ENCODE results near the gene EPHA4. TPM values are rescaled to one million over a fixed set of nuclear protein-coding genes. Genes with fewer than 3 reads are reported as not detected.
"Not testable (repeated sequence)": the region's sequence is repeated elsewhere in the genome, so short reads cannot be mapped to it uniquely, and the experiment has no call there.

EPHA4 gene
- total RNA-seq, 1 donor from 2014 or later, result 24.0 TPM

GRCh38 chr2:221514305-221515040 is 57.6 kb downstream of the EPHA4 start:
- no peak overlapping the region for H3K9ac ChIP-seq (ENCODE audit: low read depth in 1 of 3, low read length in 3 of 3)
- H3K4me1 ChIP-seq (ENCODE audit: control insufficient read depth in 3 of 3, insufficient read depth in 3 of 3, low read length in 3 of 3), result peaks cover 7 to 15% (median 15%) of the 10 kb centered on the region in 3 donors
- H3K27me3 ChIP-seq (ENCODE audit: control insufficient read depth in 3 of 3, insufficient read depth in 3 of 3, low read length in 3 of 3), result no peaks in the 10 kb centered on the region
- no peak overlapping the region for H3K27ac ChIP-seq (ENCODE audit: low read depth, low read length)
- no peak overlapping the region for H3K4me3 ChIP-seq (ENCODE audit: low read length in 3 of 3)
- no peaks in the 10 kb centered on the region for H3K36me3 ChIP-seq (ENCODE audit: control insufficient read depth in 3 of 3, insufficient read depth in 3 of 3, low read length in 3 of 3)
- no peaks in the 10 kb centered on the region for H3K9me3 ChIP-seq (ENCODE audit: control insufficient read depth in 3 of 3, low read length in 3 of 3)

GRCh38 chr2:221513232-221513631 is 58.9 kb downstream of the EPHA4 start:
- Histone ChIP-seq H3K36me3 (ENCODE audit: control insufficient read depth in 3 of 3, insufficient read depth in 3 of 3, low read length in 3 of 3) (no peaks in the 10 kb centered on the region), H3K27me3 (ENCODE audit: control insufficient read depth in 3 of 3, insufficient read depth in 3 of 3, low read length in 3 of 3) (no peaks in the 10 kb centered on the region), H3K27ac (ENCODE audit: low read depth, low read length) (no peak overlapping the region), H3K4me3 (ENCODE audit: low read length in 3 of 3) (no peak overlapping the region), H3K9me3 (ENCODE audit: control insufficient read depth in 3 of 3, low read length in 3 of 3) (no peaks in the 10 kb centered on the region), H3K4me1 (ENCODE audit: control insufficient read depth in 3 of 3, insufficient read depth in 3 of 3, low read length in 3 of 3) (peaks cover 7 to 13% (median 12%) of the 10 kb centered on the region in 3 donors), H3K9ac (ENCODE audit: low read depth in 1 of 3, low read length in 3 of 3) (no peak overlapping the region)

- H3K4me1 ChIP-seq (ENCODE audit: control insufficient read depth in 3 of 3, insufficient read depth in 3 of 3, low read length in 3 of 3); H3K4me3 ChIP-seq (ENCODE audit: low read length in 3 of 3); H3K27me3 ChIP-seq (ENCODE audit: control insufficient read depth in 3 of 3, insufficient read depth in 3 of 3, low read length in 3 of 3); H3K9me3 ChIP-seq (ENCODE audit: control insufficient read depth in 3 of 3, low read length in 3 of 3); H3K9ac ChIP-seq (ENCODE audit: low read depth in 1 of 3, low read length in 3 of 3); H3K27ac ChIP-seq (ENCODE audit: low read depth, low read length); H3K36me3 ChIP-seq (ENCODE audit: control insufficient read depth in 3 of 3, insufficient read depth in 3 of 3, low read length in 3 of 3): not testable (repeated sequence)
Measured at GRCh38 chr2:221511325-221511724, 60.8 kb downstream of the EPHA4 start.

- H3K4me1 ChIP-seq (ENCODE audit: control insufficient read depth in 3 of 3, insufficient read depth in 3 of 3, low read length in 3 of 3), result peaks cover under 1 to 3% (median 2%) of the 10 kb centered on the region in 3 donors
- H3K4me3 ChIP-seq (ENCODE audit: low read length in 3 of 3), result no peak overlapping the region
- H3K27me3 ChIP-seq (ENCODE audit: control insufficient read depth in 3 of 3, insufficient read depth in 3 of 3, low read length in 3 of 3), result no peaks in the 10 kb centered on the region
- H3K36me3 ChIP-seq (ENCODE audit: control insufficient read depth in 3 of 3, insufficient read depth in 3 of 3, low read length in 3 of 3), result no peaks in the 10 kb centered on the region
- no peaks in the 10 kb centered on the region for H3K9me3 ChIP-seq (ENCODE audit: control insufficient read depth in 3 of 3, low read length in 3 of 3)
- no peak overlapping the region for H3K27ac ChIP-seq (ENCODE audit: low read depth, low read length)
- H3K9ac ChIP-seq (ENCODE audit: low read depth in 1 of 3, low read length in 3 of 3), result no peak overlapping the region
Measured at GRCh38 chr2:221506469-221506868, 65.6 kb downstream of the EPHA4 start.

- no peaks in the 10 kb centered on the region for H3K27me3 ChIP-seq (ENCODE audit: control insufficient read depth in 3 of 3, insufficient read depth in 3 of 3, low read length in 3 of 3)
- H3K4me1 ChIP-seq (ENCODE audit: control insufficient read depth in 3 of 3, insufficient read depth in 3 of 3, low read length in 3 of 3), result peaks cover 8 to 12% (median 9%) of the 10 kb centered on the region in 3 donors
- no peak overlapping the region for H3K9ac ChIP-seq (ENCODE audit: low read depth in 1 of 3, low read length in 3 of 3)
- H3K27ac ChIP-seq (ENCODE audit: low read depth, low read length), result no peak overlapping the region
- no peak overlapping the region for H3K4me3 ChIP-seq (ENCODE audit: low read length in 3 of 3)
- H3K36me3 ChIP-seq (ENCODE audit: control insufficient read depth in 3 of 3, insufficient read depth in 3 of 3, low read length in 3 of 3), result no peaks in the 10 kb centered on the region
- no peaks in the 10 kb centered on the region for H3K9me3 ChIP-seq (ENCODE audit: control insufficient read depth in 3 of 3, low read length in 3 of 3)
Measured at GRCh38 chr2:221505605-221506004, 66.5 kb downstream of the EPHA4 start.

GRCh38 chr2:221504905-221505304 is 67.2 kb downstream of the EPHA4 start:
- H3K4me1 ChIP-seq (ENCODE audit: control insufficient read depth in 3 of 3, insufficient read depth in 3 of 3, low read length in 3 of 3), result peaks cover 8 to 17% (median 15%) of the 10 kb centered on the region in 3 donors
- H3K27me3 ChIP-seq (ENCODE audit: control insufficient read depth in 3 of 3, insufficient read depth in 3 of 3, low read length in 3 of 3), result no peaks in the 10 kb centered on the region
- H3K9ac ChIP-seq (ENCODE audit: low read depth in 1 of 3, low read length in 3 of 3), result no peak overlapping the region
- no peaks in the 10 kb centered on the region for H3K9me3 ChIP-seq (ENCODE audit: control insufficient read depth in 3 of 3, low read length in 3 of 3)
- H3K36me3 ChIP-seq (ENCODE audit: control insufficient read depth in 3 of 3, insufficient read depth in 3 of 3, low read length in 3 of 3), result no peaks in the 10 kb centered on the region
- no peak overlapping the region for H3K27ac ChIP-seq (ENCODE audit: low read depth, low read length)
- H3K4me3 ChIP-seq (ENCODE audit: low read length in 3 of 3), result no peak overlapping the region

- no peaks in the 10 kb centered on the region for H3K27me3 ChIP-seq (ENCODE audit: control insufficient read depth in 3 of 3, insufficient read depth in 3 of 3, low read length in 3 of 3)
- H3K9me3 ChIP-seq (ENCODE audit: control insufficient read depth in 3 of 3, low read length in 3 of 3), result no peaks in the 10 kb centered on the region
- H3K4me1 ChIP-seq (ENCODE audit: control insufficient read depth in 3 of 3, insufficient read depth in 3 of 3, low read length in 3 of 3), result peaks cover 8 to 18% (median 15%) of the 10 kb centered on the region in 3 donors
- no peaks in the 10 kb centered on the region for H3K36me3 ChIP-seq (ENCODE audit: control insufficient read depth in 3 of 3, insufficient read depth in 3 of 3, low read length in 3 of 3)
- H3K27ac ChIP-seq (ENCODE audit: low read depth, low read length), result no peak overlapping the region
- H3K4me3 ChIP-seq (ENCODE audit: low read length in 3 of 3), result no peak overlapping the region
- H3K9ac ChIP-seq (ENCODE audit: low read depth in 1 of 3, low read length in 3 of 3), result no peak overlapping the region
Measured at GRCh38 chr2:221503965-221504364, 68.1 kb downstream of the EPHA4 start.

- Histone ChIP-seq H3K36me3 (ENCODE audit: control insufficient read depth in 3 of 3, insufficient read depth in 3 of 3, low read length in 3 of 3) (no peaks in the 10 kb centered on the region), H3K9ac (ENCODE audit: low read depth in 1 of 3, low read length in 3 of 3) (no peak overlapping the region), H3K27me3 (ENCODE audit: control insufficient read depth in 3 of 3, insufficient read depth in 3 of 3, low read length in 3 of 3) (no peaks in the 10 kb centered on the region), H3K27ac (ENCODE audit: low read depth, low read length) (no peak overlapping the region), H3K4me3 (ENCODE audit: low read length in 3 of 3) (no peak overlapping the region), H3K4me1 (ENCODE audit: control insufficient read depth in 3 of 3, insufficient read depth in 3 of 3, low read length in 3 of 3) (peaks cover 8 to 18% (median 15%) of the 10 kb centered on the region in 3 donors), H3K9me3 (ENCODE audit: control insufficient read depth in 3 of 3, low read length in 3 of 3) (no peaks in the 10 kb centered on the region)
Measured at GRCh38 chr2:221502270-221503010, 69.7 kb downstream of the EPHA4 start.

GRCh38 chr2:221501883-221502269 is 70.2 kb downstream of the EPHA4 start:
- no peaks in the 10 kb centered on the region for H3K27me3 ChIP-seq (ENCODE audit: control insufficient read depth in 3 of 3, insufficient read depth in 3 of 3, low read length in 3 of 3)
- no peak overlapping the region for H3K4me3 ChIP-seq (ENCODE audit: low read length in 3 of 3)
- no peak overlapping the region for H3K27ac ChIP-seq (ENCODE audit: low read depth, low read length)
- no peaks in the 10 kb centered on the region for H3K9me3 ChIP-seq (ENCODE audit: control insufficient read depth in 3 of 3, low read length in 3 of 3)
- no peak overlapping the region for H3K9ac ChIP-seq (ENCODE audit: low read depth in 1 of 3, low read length in 3 of 3)
- H3K4me1 ChIP-seq (ENCODE audit: control insufficient read depth in 3 of 3, insufficient read depth in 3 of 3, low read length in 3 of 3), result peaks cover 8 to 18% (median 15%) of the 10 kb centered on the region in 3 donors
- no peaks in the 10 kb centered on the region for H3K36me3 ChIP-seq (ENCODE audit: control insufficient read depth in 3 of 3, insufficient read depth in 3 of 3, low read length in 3 of 3)

GRCh38 chr2:221501210-221501882 is 70.8 kb downstream of the EPHA4 start:
- no peak overlapping the region for H3K27ac ChIP-seq (ENCODE audit: low read depth, low read length)
- no peaks in the 10 kb centered on the region for H3K36me3 ChIP-seq (ENCODE audit: control insufficient read depth in 3 of 3, insufficient read depth in 3 of 3, low read length in 3 of 3)
- H3K9me3 ChIP-seq (ENCODE audit: control insufficient read depth in 3 of 3, low read length in 3 of 3), result no peaks in the 10 kb centered on the region
- peak overlapping the region; percentile 20 to 44 (median 35) for H3K4me3 ChIP-seq (ENCODE audit: low read length in 3 of 3)
- no peak overlapping the region for H3K9ac ChIP-seq (ENCODE audit: low read depth in 1 of 3, low read length in 3 of 3)
- H3K4me1 ChIP-seq (ENCODE audit: control insufficient read depth in 3 of 3, insufficient read depth in 3 of 3, low read length in 3 of 3), result peaks cover 8 to 18% (median 15%) of the 10 kb centered on the region in 3 donors
- H3K27me3 ChIP-seq (ENCODE audit: control insufficient read depth in 3 of 3, insufficient read depth in 3 of 3, low read length in 3 of 3), result no peaks in the 10 kb centered on the region

Data from skeletal muscle tissue (tissue), 4 donors.